ENCODE measurements around the gene SLC5A3.

Gene SLC5A3

DNA sequence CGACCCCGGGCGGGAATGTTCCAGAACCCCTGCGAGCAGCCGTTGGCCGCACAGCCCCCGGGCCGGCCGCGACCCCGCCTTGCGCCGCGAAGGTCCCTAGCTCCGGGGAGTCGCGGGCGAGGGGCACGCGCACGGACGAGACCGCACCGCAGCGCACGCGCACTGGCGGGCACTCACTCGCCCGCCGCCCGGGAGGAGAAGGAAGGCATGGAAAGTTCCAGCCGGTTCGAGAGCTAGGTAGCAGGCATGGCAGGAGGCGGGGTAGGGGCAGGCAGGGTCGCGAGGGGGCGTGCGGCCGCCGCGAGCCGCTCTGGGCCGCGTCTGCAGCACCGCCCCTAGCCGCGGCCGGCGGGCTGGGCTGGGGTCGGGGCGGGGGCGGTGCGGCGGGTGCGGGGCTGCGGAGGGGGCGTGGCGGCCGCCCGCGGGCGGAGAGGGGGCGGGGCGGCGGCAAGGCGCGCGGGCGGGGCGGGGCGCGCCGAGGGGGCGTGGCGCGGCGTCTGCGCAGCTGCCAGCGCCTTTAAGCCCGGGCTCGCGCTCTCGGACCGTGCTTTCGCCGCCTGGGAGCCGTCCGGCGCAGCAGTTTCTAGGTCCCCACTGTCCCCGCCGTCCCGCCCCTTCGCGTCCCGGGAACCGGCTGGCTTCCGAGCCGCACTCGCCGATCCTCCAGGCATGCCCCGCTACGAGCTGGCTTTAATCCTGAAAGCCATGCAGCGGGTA, at the start of gene SLC5A3, which contains the start of gene MRPS6:
Gene SLC5A3 (plus strand): TSS at position 547 of the 717 bp plus-strand sequence. CDS start 21,621 bp downstream, outside the sequence.
Gene MRPS6 (plus strand): TSS at position 547 of the 717 bp plus-strand sequence. CDS start 123 bp downstream, at position 670.
- Histone ChIP-seq H3K4me1 (ENCODE audit: control insufficient read depth in 1 of 2, insufficient read depth in 2 of 2, low read length in 2 of 2) (peaks cover 22 to 37% of the 10 kb centered on the region in 2 donors), H3K9ac (ENCODE audit: low read depth in 1 of 2, low read length in 2 of 2) (peak within 1 kb of the TSS; percentile 80 to 86), H3K27me3 (ENCODE audit: control insufficient read depth in 1 of 2, insufficient read depth in 2 of 2, low read length in 2 of 2) (no peaks in the 10 kb centered on the region), H3K4me3 (ENCODE audit: low read depth in 1 of 2, low read length in 2 of 2) (peak within 1 kb of the TSS; percentile 81 to 89), H3K9me3 (ENCODE audit: control insufficient read depth in 1 of 2, low read length in 2 of 2) (no peaks in the 10 kb centered on the region), H3K27ac (ENCODE audit: low read depth, low read length) (peak within 1 kb of the TSS; percentile 78), H3K36me3 (ENCODE audit: control insufficient read depth in 1 of 2, insufficient read depth in 2 of 2, low read length in 2 of 2) (no peaks in the 10 kb centered on the region)

DNA sequence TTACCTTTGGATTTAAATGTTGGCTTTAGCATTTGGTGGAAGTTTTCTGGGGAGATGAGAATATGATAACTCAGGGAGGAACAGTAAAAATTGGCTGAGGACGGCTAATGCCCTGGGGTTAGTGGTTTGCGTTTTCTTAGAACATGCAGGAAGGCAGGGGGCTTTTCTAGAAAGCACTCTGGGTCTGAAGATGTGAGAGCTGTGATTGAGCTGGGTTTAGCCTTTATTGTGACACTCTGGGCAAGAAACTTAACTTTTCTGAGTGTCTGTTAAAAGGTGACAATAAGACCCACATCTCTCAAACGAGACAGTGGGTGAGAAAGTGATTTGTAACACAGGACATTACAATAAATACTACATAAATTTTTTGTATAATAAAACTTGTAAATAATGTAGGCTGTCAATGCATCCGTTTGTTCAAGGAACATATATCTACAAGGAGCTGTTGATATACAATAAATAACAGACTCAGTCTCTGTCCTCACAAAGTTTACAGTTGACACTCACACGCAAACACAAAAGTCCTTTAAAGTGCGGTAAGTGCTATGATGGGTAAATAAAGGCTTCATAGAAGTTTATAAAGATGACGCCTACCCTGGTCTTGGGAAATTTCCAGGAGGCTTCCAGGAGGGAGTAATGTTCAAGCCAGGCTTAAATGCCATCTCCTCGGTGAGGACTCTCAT, 49.5 kb upstream of the SLC5A3 start:
- Histone ChIP-seq H3K4me3 (ENCODE audit: low read depth in 1 of 2, low read length in 2 of 2) (no peak overlapping the region), H3K27me3 (ENCODE audit: control insufficient read depth in 1 of 2, insufficient read depth in 2 of 2, low read length in 2 of 2) (no peaks in the 10 kb centered on the region), H3K9me3 (ENCODE audit: control insufficient read depth in 1 of 2, low read length in 2 of 2) (peaks cover 0 to 5% of the 10 kb centered on the region in 2 donors), H3K4me1 (ENCODE audit: control insufficient read depth in 1 of 2, insufficient read depth in 2 of 2, low read length in 2 of 2) (peaks cover 14 to 21% of the 10 kb centered on the region in 2 donors), H3K9ac (ENCODE audit: low read depth in 1 of 2, low read length in 2 of 2) (no peak overlapping the region), H3K27ac (ENCODE audit: low read depth, low read length) (no peak overlapping the region), H3K36me3 (ENCODE audit: control insufficient read depth in 1 of 2, insufficient read depth in 2 of 2, low read length in 2 of 2) (no peaks in the 10 kb centered on the region)

DNA sequence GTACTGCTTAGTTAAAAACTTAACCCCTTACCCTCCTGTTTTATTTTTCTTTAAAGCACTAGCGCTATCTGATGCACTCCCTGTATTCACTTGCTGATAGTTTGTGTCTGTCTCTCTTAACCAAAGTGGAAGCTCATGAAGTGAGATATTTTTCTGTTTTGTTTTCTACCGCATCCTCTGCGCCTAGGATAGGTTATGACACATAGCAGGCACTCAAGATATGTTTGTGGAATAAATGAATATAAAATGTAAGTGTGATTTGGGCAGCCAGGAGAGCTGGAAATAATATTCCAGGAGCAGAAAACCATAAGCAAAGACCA, 49.0 kb upstream of the SLC5A3 start:
- H3K36me3 ChIP-seq (ENCODE audit: control insufficient read depth in 1 of 2, insufficient read depth in 2 of 2, low read length in 2 of 2) = no peaks in the 10 kb centered on the region
- H3K27ac ChIP-seq (ENCODE audit: low read depth, low read length) = no peak overlapping the region
- peaks cover 0 to 5% of the 10 kb centered on the region in 2 donors for H3K9me3 ChIP-seq (ENCODE audit: control insufficient read depth in 1 of 2, low read length in 2 of 2)
- H3K9ac ChIP-seq (ENCODE audit: low read depth in 1 of 2, low read length in 2 of 2) = no peak overlapping the region
- peaks cover 14 to 18% of the 10 kb centered on the region in 2 donors for H3K4me1 ChIP-seq (ENCODE audit: control insufficient read depth in 1 of 2, insufficient read depth in 2 of 2, low read length in 2 of 2)
- no peak overlapping the region for H3K4me3 ChIP-seq (ENCODE audit: low read depth in 1 of 2, low read length in 2 of 2)
- H3K27me3 ChIP-seq (ENCODE audit: control insufficient read depth in 1 of 2, insufficient read depth in 2 of 2, low read length in 2 of 2) = no peaks in the 10 kb centered on the region

DNA sequence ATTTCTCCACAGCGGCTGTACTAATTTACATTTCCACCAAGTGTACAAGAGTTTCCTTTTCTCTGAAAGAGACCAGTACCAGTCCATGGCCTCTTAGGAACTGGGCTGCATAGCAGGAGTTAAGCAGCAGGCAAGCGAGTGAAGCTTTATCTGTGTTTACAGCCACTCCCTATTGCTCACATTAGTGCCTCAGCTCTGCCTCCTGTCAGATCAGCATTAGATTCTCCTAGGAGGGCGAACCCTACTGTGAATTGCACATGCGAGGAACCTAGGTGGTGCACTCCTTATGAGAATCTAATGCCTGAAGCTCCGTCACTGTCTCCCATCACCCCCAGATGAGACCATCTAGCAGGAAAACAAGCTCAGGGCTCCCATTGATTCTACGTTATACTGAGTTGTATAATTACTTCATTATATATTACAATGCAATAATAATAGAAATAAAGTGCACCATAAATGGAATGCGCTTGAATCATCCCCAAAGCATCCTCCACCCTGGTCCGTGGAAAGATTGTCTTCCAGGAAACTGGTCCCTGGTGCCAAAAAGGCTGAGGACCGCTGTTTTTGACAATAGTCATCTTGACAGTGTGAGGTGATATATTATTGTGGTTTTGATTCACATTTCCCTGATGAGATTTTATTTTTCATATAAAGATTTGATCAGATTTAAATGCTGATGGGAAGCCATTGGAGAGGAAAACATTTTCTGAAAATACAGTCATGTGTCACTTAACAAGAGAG, 45.5 kb upstream of the SLC5A3 start:
- H3K27ac ChIP-seq (ENCODE audit: low read depth, low read length) = no peak overlapping the region
- peaks cover 8 to 23% of the 10 kb centered on the region in 2 donors for H3K4me1 ChIP-seq (ENCODE audit: control insufficient read depth in 1 of 2, insufficient read depth in 2 of 2, low read length in 2 of 2)
- H3K9me3 ChIP-seq (ENCODE audit: control insufficient read depth in 1 of 2, low read length in 2 of 2) = no peaks in the 10 kb centered on the region
- no peak overlapping the region for H3K4me3 ChIP-seq (ENCODE audit: low read depth in 1 of 2, low read length in 2 of 2)
- H3K27me3 ChIP-seq (ENCODE audit: control insufficient read depth in 1 of 2, insufficient read depth in 2 of 2, low read length in 2 of 2) = no peaks in the 10 kb centered on the region
- H3K36me3 ChIP-seq (ENCODE audit: control insufficient read depth in 1 of 2, insufficient read depth in 2 of 2, low read length in 2 of 2) = no peaks in the 10 kb centered on the region
- H3K9ac ChIP-seq (ENCODE audit: low read depth in 1 of 2, low read length in 2 of 2) = no peak overlapping the region

DNA sequence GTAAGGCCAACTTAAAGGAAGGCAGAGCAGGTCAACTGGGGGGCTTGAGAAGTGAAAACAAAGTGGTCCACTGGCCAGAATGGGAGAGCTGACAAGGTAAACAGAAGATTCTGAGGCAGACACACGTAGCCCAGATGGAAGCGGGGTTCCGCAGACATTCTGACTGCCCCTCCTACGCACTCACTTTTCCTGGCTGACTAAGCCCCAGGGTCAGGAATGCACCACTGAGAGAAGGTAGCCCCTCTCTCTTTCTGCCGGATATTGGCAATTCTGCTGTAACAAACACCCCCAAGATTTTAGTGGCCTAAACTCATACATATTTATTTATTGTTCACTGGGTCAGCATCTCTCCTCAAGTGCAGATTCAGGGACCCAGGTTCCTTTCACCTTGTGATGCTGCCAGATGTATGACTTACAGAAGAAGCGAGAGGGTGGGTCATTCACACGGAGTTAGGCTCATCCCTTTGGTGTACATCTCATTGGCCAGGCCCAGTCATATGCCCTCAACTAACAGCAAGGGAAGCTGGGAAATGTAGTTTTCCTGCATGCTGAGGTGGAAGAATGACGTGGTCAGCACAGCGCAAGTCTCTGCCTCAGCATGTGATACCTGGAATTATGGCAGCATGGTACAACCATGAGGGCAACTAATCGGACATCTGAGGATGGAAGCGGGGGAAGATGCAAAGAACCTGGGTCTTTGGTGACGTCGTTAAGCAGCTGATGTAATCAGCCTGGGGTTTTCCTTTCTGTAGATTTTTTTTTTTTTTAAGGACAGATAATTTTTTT, 43.4 kb upstream of the SLC5A3 start:
- no peaks in the 10 kb centered on the region for H3K27me3 ChIP-seq (ENCODE audit: control insufficient read depth in 1 of 2, insufficient read depth in 2 of 2, low read length in 2 of 2)
- no peak overlapping the region for H3K27ac ChIP-seq (ENCODE audit: low read depth, low read length)
- no peaks in the 10 kb centered on the region for H3K9me3 ChIP-seq (ENCODE audit: control insufficient read depth in 1 of 2, low read length in 2 of 2)
- H3K36me3 ChIP-seq (ENCODE audit: control insufficient read depth in 1 of 2, insufficient read depth in 2 of 2, low read length in 2 of 2) = no peaks in the 10 kb centered on the region
- H3K4me3 ChIP-seq (ENCODE audit: low read depth in 1 of 2, low read length in 2 of 2) = peak overlapping the region; percentile 11 to 33
- no peak overlapping the region for H3K9ac ChIP-seq (ENCODE audit: low read depth in 1 of 2, low read length in 2 of 2)
- H3K4me1 ChIP-seq (ENCODE audit: control insufficient read depth in 1 of 2, insufficient read depth in 2 of 2, low read length in 2 of 2) = peaks cover 5 to 19% of the 10 kb centered on the region in 2 donors

DNA sequence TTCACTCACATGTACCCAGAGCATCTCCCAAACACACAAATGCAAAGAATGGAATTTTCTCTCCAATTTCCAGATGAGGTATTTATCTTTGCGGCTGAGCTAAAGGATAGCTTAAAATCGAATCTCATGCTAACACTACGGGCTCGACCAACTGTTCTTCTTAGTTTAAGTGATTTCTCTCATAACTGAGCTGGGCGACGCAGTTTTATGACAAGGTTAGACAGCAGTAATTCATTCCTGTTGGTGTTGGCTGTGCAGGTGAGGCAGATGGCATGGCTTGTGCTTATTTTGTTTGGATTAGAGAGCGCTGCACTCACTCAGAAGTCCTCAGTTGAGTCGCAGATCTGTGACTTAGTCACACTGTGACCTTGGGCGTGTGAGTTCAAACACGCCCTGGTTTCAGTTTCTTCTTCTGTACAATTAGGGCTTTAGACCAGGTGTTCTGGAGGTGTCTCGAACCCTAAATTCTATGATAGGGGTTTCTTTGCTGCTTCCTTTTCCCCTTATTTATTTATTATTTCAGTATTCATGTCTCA, 41.5 kb upstream of the SLC5A3 start:
- no peaks in the 10 kb centered on the region for H3K9me3 ChIP-seq (ENCODE audit: control insufficient read depth in 1 of 2, low read length in 2 of 2)
- H3K27ac ChIP-seq (ENCODE audit: low read depth, low read length) = no peak overlapping the region
- no peaks in the 10 kb centered on the region for H3K27me3 ChIP-seq (ENCODE audit: control insufficient read depth in 1 of 2, insufficient read depth in 2 of 2, low read length in 2 of 2)
- H3K4me1 ChIP-seq (ENCODE audit: control insufficient read depth in 1 of 2, insufficient read depth in 2 of 2, low read length in 2 of 2) = peaks cover 5 to 19% of the 10 kb centered on the region in 2 donors
- no peak overlapping the region for H3K9ac ChIP-seq (ENCODE audit: low read depth in 1 of 2, low read length in 2 of 2)
- H3K4me3 ChIP-seq (ENCODE audit: low read depth in 1 of 2, low read length in 2 of 2) = peak overlapping the region; percentile 5 to 43
- no peaks in the 10 kb centered on the region for H3K36me3 ChIP-seq (ENCODE audit: control insufficient read depth in 1 of 2, insufficient read depth in 2 of 2, low read length in 2 of 2)

DNA sequence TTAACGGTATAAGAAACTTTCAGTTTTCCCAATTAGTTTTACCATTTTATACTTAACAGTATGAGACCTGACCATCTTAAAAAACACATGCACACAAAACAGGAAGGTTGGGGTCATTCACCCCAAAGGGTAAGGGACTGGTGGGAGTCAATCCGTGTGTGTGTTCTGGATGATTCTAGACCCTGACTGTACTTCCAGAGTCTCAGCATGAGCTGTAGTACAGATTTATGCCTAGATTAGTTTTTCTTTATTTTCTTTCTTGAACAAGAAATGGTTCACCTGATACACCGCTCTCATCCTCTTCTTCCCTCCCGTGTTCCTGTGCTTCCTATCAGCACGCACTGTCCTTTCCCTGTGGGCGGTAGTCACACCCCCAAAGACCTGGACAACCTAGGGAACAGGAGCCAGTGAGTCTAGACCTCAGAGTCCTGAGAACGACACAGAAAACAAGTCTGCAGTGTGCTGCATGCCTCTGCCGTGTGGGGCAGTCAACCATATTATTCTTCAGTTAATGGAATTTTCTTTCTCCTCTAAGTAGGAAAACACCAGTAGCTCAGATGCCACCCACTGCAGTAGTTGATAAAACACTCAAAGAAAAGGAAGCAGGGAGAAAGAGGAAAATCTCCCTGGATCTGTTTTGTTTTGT, 38.9 kb upstream of the SLC5A3 start:
- Histone ChIP-seq H3K4me3 (ENCODE audit: low read depth in 1 of 2, low read length in 2 of 2) (no peak overlapping the region), H3K27ac (ENCODE audit: low read depth, low read length) (no peak overlapping the region), H3K4me1 (ENCODE audit: control insufficient read depth in 1 of 2, insufficient read depth in 2 of 2, low read length in 2 of 2) (peaks cover 5 to 15% of the 10 kb centered on the region in 2 donors), H3K36me3 (ENCODE audit: control insufficient read depth in 1 of 2, insufficient read depth in 2 of 2, low read length in 2 of 2) (no peaks in the 10 kb centered on the region), H3K27me3 (ENCODE audit: control insufficient read depth in 1 of 2, insufficient read depth in 2 of 2, low read length in 2 of 2) (no peaks in the 10 kb centered on the region), H3K9me3 (ENCODE audit: control insufficient read depth in 1 of 2, low read length in 2 of 2) (no peaks in the 10 kb centered on the region), H3K9ac (ENCODE audit: low read depth in 1 of 2, low read length in 2 of 2) (no peak overlapping the region)

DNA sequence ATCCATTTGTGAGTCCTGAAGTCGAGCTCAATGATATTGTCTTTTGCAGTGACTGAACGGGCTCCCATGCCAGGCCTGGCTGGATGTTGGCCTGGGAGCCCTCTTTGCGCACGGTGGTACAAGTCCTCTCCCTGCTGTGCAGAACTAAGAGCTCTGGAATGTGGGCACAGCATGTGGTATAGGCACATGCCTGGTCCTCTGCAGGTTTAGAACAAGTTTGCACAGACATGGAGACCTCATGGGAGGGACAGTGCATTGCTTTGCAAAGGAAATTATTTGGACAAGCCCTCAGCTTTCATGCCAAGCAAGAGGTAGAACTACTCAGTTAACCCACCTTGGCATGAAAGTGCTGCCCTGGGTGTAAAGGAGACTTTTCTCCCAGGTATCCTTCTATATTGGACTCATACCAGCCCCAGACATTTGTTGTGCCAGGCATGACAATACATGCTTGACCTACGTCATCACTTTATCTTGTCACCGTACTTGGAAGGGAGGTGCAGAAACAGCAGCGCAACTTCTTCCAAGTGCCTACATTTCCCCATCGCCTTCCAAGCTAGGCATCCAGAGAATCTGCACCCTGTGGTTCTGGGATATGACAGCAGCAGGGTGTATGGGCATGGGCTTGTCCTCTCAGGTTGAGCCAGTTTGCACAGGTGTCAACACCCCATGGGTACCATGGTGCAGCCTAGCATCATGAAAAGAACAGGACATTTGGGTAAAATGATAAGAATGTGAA, 37.6 kb upstream of the SLC5A3 start:
- H3K4me1 ChIP-seq (ENCODE audit: control insufficient read depth in 1 of 2, insufficient read depth in 2 of 2, low read length in 2 of 2) = peaks cover 5 to 7% of the 10 kb centered on the region in 2 donors
- no peaks in the 10 kb centered on the region for H3K9me3 ChIP-seq (ENCODE audit: control insufficient read depth in 1 of 2, low read length in 2 of 2)
- H3K27me3 ChIP-seq (ENCODE audit: control insufficient read depth in 1 of 2, insufficient read depth in 2 of 2, low read length in 2 of 2) = no peaks in the 10 kb centered on the region
- H3K4me3 ChIP-seq (ENCODE audit: low read depth in 1 of 2, low read length in 2 of 2) = no peak overlapping the region
- H3K27ac ChIP-seq (ENCODE audit: low read depth, low read length) = no peak overlapping the region
- no peak overlapping the region for H3K9ac ChIP-seq (ENCODE audit: low read depth in 1 of 2, low read length in 2 of 2)
- H3K36me3 ChIP-seq (ENCODE audit: control insufficient read depth in 1 of 2, insufficient read depth in 2 of 2, low read length in 2 of 2) = no peaks in the 10 kb centered on the region
